ENCODE measurements around the gene NT5C1B.

DNA sequence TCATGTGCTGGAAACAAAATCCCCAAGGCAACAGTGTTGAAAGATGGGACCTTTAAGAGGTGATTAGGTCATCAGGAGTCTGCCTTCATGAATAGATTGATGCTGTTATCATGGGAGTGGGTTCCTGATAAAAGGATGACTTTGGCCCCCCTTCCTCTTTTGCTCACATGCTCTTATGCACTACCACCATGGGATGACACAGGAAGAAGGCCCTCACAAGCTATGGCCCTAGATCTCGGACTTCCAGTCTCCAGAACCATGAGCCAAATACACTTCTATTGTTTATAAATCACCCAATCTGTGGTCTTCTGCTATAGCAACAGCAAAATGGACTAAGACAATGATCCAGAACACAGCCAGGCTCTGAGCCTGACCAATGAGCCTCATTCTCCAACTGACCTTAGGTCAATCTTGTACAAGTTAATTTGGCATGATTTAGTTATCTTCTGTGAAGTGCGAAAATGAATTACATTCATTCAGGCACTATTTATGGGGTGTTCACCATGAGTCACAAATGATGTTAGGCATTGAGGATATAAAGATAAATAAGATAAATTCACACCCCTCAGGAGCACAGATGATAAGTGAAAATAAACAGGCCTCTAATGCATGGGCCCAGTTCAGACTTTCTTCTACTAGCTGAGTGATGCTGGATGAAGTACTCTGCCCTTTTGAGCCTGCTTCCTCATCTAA lies 37.7 kb upstream of the NT5C1B start:
- TF ChIP-seq POLR2A (IDR thresholded peaks at IDR 0.05) = no peak
- TF ChIP-seq, protein P1, sequence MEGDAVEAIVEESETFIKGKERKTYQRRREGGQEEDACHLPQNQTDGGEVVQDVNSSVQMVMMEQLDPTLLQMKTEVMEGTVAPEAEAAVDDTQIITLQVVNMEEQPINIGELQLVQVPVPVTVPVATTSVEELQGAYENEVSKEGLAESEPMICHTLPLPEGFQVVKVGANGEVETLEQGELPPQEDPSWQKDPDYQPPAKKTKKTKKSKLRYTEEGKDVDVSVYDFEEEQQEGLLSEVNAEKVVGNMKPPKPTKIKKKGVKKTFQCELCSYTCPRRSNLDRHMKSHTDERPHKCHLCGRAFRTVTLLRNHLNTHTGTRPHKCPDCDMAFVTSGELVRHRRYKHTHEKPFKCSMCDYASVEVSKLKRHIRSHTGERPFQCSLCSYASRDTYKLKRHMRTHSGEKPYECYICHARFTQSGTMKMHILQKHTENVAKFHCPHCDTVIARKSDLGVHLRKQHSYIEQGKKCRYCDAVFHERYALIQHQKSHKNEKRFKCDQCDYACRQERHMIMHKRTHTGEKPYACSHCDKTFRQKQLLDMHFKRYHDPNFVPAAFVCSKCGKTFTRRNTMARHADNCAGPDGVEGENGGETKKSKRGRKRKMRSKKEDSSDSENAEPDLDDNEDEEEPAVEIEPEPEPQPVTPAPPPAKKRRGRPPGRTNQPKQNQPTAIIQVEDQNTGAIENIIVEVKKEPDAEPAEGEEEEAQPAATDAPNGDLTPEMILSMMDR (IDR thresholded peaks at IDR 0.05) = no peak
